PC-9 (cell line): Measurements from ENCODE around the gene DLG1. TPM values are rescaled to one million over a fixed set of nuclear protein-coding genes. Genes with fewer than 3 reads are reported as not detected.

Experiments
- BruUV-seq: library from RNA; stranded (reverse); fragments of 400-500 nt; replicated peaks from 2 replicates; lab custom pipeline; 2021; lab: Mats Ljungman, UMichigan
- CTCF ChIA-PET: fragments of 300-600 bp; sonication (Branson Sonifier 250); formaldehyde crosslinking; loops from one replicate; lab custom pipeline; 2022; ENCODE audit warnings: antibody characterized with exemption; lab: Charles Lee
- POLR2A ChIA-PET: fragments of 300-600 bp; sonication (Branson Sonifier 250); formaldehyde crosslinking; loops from one replicate; lab custom pipeline; 2022; ENCODE audit warnings: antibody characterized with exemption; ENCODE audit not compliant: unreplicated experiment; lab: Charles Lee
- DNase-seq, 2 experiments: peaks; one replicate each; pipeline versions ENCODE4 v3.0.0 to v3.0.0-alpha.2; 2015 to 2022; ENCODE audit warnings: mixed read lengths in 1 of 2
- H2AFZ ChIP-seq: fragments of 200-600 bp; sonication (generic); 2 replicates; pipeline ENCODE4 v1.8.1; 2017; ENCODE audit warnings: antibody characterized with exemption
- H3F3A ChIP-seq: fragments of 200-600 bp; sonication (generic); 2 replicates; pipeline ENCODE4 v1.8.1; 2017; ENCODE audit warnings: antibody characterized with exemption, mild to moderate bottlenecking, low read depth; ENCODE audit not compliant: insufficient read depth
- H3K27ac ChIP-seq: fragments of 200-600 bp; sonication (generic); 2 replicates; pipeline ENCODE4 v1.6.1; 2016; ENCODE audit warnings: mixed run types
- H3K27me3 ChIP-seq: fragments of 200-600 bp; sonication (generic); 2 replicates; pipeline ENCODE4 v1.6.1; 2016; ENCODE audit warnings: low read depth, mixed run types; ENCODE audit not compliant: insufficient read depth
- H3K36me3 ChIP-seq: fragments of 200-600 bp; sonication (generic); 2 replicates; pipeline ENCODE4 v1.6.1; 2016; ENCODE audit warnings: low read depth, mixed run types
- H3K4me1 ChIP-seq: fragments of 200-600 bp; sonication (generic); replicated peaks from 2 replicates; pipeline ENCODE4 v1.6.1; 2016; ENCODE audit warnings: mixed run types; ENCODE audit not compliant: insufficient read depth
- H3K4me2 ChIP-seq: fragments of 200-600 bp; sonication (generic); 2 replicates; pipeline ENCODE4 v1.6.1; 2017; ENCODE audit warnings: mixed run types
- H3K4me3 ChIP-seq: fragments of 200-600 bp; sonication (generic); 2 replicates; pipeline ENCODE4 v1.6.1; 2016; ENCODE audit warnings: mixed run types
- H3K79me2 ChIP-seq: fragments of 200-600 bp; sonication (generic); 2 replicates; pipeline ENCODE4 v1.6.1; 2017; ENCODE audit warnings: low read depth, mixed run types
- H3K9me2 ChIP-seq: fragments of 200-600 bp; sonication (generic); 2 replicates; pipeline ENCODE4 v1.8.1; 2017; ENCODE audit warnings: mild to moderate bottlenecking; ENCODE audit not compliant: insufficient read depth
- H3K9me3 ChIP-seq: fragments of 200-600 bp; sonication (generic); 2 replicates; pipeline ENCODE4 v1.8.1; 2016; ENCODE audit warnings: low read depth; ENCODE audit not compliant: insufficient read depth
- H4K20me1 ChIP-seq: fragments of 200-600 bp; sonication (generic); 2 replicates; pipeline ENCODE4 v1.8.1; 2017; ENCODE audit not compliant: insufficient read depth
- EZH2 ChIP-seq: fragments of 200-600 bp; sonication (generic); IDR thresholded peaks from 2 replicates; pipeline ENCODE4 v1.8.0; 2017; ENCODE audit warnings: antibody characterized with exemption, low read depth
- intact Hi-C: fragments of 100-400 bp; cut with micrococcal nuclease; formaldehyde crosslinking; loops from one replicate; pipeline ENCODE4 v1.10.0; 2022; ENCODE audit not compliant: unreplicated experiment
- total RNA-seq: library from RNA; stranded (reverse); gene quantifications from 2 replicates; pipeline ENCODE4 v1.2.3, GENCODE V29; 2021
- TF ChIP-seq, protein P1 (sequence below): fragments of 200-600 bp; sonication (generic); conservative IDR thresholded peaks from 2 replicates; pipeline ENCODE4 v1.6.1; 2017; ENCODE audit warnings: mixed run types, antibody characterized with exemption, mild to moderate bottlenecking, moderate library complexity

Gene DLG1
- total RNA-seq, 1 experiment from 2014 or later = 201 TPM

DNA sequence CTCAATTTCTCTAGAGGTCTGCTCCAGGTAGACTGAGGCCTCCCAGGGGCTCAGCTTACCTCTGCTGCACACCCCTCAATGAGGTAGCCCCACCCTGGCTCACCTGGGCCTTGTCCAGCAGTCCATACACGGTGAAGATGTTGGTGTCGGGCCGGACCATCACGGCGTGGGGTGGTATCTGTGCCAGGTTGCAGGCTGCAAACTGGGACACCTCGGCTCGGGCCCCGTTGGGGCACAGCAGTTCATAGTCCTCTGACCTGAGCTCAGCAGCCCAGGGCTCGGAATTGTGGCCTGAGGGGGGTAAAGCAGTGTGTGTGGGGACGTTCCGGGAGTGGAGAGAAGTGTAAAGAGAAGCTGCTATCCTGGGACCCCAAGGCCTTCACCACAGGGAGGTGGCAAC lies 292.0 kb downstream of the DLG1 start:
- DNase-seq = no peak
- Histone ChIP-seq H3K4me1 (no peaks in the 10 kb centered on the region), H3F3A (no peaks in the 10 kb centered on the region), H2AFZ (no peak overlapping the region), H3K36me3 (no peaks in the 10 kb centered on the region), H3K79me2 (no peaks in the 10 kb centered on the region), H3K4me3 (no peak overlapping the region), H3K27ac (no peak overlapping the region), H3K27me3 (no peaks in the 10 kb centered on the region), H3K9me2 (no peaks in the 10 kb centered on the region), H3K4me2 (no peak overlapping the region), H3K9me3 (no peaks in the 10 kb centered on the region), H4K20me1 (no peaks in the 10 kb centered on the region)
- ChIA-PET POLR2A (no interaction called here), CTCF (no interaction called here)
- intact Hi-C loops = no loop called here
- TF ChIP-seq, protein P1, sequence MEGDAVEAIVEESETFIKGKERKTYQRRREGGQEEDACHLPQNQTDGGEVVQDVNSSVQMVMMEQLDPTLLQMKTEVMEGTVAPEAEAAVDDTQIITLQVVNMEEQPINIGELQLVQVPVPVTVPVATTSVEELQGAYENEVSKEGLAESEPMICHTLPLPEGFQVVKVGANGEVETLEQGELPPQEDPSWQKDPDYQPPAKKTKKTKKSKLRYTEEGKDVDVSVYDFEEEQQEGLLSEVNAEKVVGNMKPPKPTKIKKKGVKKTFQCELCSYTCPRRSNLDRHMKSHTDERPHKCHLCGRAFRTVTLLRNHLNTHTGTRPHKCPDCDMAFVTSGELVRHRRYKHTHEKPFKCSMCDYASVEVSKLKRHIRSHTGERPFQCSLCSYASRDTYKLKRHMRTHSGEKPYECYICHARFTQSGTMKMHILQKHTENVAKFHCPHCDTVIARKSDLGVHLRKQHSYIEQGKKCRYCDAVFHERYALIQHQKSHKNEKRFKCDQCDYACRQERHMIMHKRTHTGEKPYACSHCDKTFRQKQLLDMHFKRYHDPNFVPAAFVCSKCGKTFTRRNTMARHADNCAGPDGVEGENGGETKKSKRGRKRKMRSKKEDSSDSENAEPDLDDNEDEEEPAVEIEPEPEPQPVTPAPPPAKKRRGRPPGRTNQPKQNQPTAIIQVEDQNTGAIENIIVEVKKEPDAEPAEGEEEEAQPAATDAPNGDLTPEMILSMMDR = no peak
- no peak for TF ChIP-seq EZH2
- BruUV-seq = no TSS peak

DNA sequence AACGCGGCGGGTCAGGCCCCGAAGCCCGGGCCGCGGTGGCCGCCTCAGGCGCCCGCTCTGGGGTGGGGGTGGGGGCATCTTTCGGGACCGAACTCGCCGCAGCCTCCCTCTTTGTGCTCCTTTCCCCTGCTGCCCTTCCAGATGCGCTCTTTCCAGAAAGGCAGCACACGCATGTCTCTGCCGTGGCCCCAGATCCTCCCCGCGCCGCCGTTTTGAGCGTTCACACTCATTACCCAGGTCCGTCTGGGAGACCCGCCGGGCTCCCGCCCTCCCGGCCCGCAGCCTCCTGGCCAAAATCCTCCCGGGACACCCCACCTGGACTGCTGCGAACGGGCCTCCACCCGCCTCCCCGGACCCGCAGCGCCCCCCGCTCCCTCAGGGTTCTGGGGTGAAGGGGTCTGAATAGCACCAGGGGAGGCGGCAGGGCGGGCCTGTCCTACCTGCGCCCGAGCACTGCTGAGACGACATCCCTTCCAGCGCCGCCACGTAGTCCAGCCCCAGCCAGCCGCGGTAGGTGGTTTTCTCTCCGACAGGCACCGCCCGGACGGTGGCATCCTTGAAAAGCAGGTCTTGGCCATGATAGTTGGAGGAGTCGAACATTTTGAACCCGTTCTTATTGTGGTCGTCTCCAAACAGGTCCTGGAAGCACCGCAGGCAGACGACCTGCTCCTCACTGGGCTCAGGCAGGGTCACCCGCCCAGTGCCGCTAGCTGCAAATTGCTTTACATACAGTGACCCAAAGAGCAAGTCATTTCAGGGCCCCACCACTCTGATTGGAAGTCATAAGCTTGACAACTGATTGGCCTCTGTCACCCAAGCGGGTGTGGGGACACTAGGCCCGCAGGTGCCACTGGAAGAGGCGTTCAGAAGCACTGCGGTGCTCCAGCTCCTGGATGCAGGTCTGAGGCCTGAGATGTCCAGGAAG lies 294.7 kb downstream of the DLG1 start:
- DNase-seq = no peak
- Histone ChIP-seq H3K9me2 (no peaks in the 10 kb centered on the region), H3F3A (no peaks in the 10 kb centered on the region), H3K4me3 (no peak overlapping the region), H3K4me2 (no peak overlapping the region; the same call in 1 of the 2 replicates), H4K20me1 (no peaks in the 10 kb centered on the region), H3K27me3 (no peaks in the 10 kb centered on the region), H3K36me3 (no peaks in the 10 kb centered on the region), H3K4me1 (no peaks in the 10 kb centered on the region), H3K79me2 (no peaks in the 10 kb centered on the region), H3K9me3 (no peaks in the 10 kb centered on the region), H2AFZ (no peak overlapping the region), H3K27ac (no peak overlapping the region)
- ChIA-PET CTCF (interaction anchor here (0.7 to 1.1 kb wide), 3 partner anchors 24 to 690 kb away, joined by 3 to 5 read pairs (median 5); no protein-coding TSS in a partner anchor), POLR2A (interaction anchor here (0.5 kb wide), 1 partner anchor 759 kb away, joined by 3 read pairs; no protein-coding TSS in a partner anchor)
- TSS peak; percentile 29 for BruUV-seq
- no peak for TF ChIP-seq EZH2
- TF ChIP-seq, protein P1 = no peak
- intact Hi-C loops = no loop called here

DNA sequence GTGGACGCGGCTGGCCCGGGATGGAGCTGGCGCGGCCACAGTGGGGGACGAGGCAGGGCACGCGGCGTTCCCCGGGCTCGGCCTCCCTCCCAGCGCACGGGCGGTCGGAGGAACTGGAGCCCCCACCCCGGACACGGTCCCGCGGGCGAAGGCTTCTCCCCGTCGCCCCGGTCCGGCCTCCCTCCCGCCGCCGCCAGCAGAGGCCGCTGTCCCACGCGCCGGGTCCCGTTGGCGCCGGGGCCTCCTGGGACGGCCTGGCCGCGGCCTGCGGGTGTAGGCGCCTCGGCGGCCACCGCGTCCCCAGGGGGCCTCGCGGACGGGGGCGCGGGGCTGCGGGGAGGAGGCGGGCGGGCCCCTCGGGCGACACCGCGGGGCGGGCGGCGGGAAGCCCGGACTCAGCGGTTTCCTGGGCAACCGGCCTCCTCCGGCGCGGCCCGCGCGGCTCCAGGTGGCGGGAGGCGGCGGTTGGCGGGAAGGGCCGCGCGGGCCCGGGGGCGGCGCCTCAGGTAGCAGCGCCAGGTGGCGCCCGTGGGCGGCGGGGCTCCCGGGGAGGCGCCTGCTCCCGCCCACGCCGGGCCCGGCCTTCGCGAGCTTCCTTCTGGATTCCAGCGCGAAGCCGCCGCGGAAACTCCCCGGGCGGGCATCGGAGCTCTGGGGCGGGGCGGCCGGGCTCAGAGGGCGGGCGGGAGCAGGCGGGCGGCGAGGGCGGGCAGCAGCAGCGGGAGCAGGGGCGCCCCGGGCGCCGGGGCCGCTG lies 295.5 kb downstream of the DLG1 start:
- peak in 1 of 2 experiments; percentile 68 for DNase-seq
- no peak overlapping the region for H3K27ac ChIP-seq
- intact Hi-C loops = no loop called here

More for the DNA sequence above, 295.5 kb downstream of the DLG1 start:
- Histone ChIP-seq H4K20me1 (no peaks in the 10 kb centered on the region), H3K79me2 (no peaks in the 10 kb centered on the region), H3K9me2 (no peaks in the 10 kb centered on the region), H3K4me2 (no peak overlapping the region), H3K4me1 (no peaks in the 10 kb centered on the region), H3K4me3 (no peak overlapping the region), H3K27me3 (no peaks in the 10 kb centered on the region), H3K9me3 (no peaks in the 10 kb centered on the region), H3F3A (no peaks in the 10 kb centered on the region), H3K36me3 (no peaks in the 10 kb centered on the region), H2AFZ (no peak overlapping the region)
- TF ChIP-seq EZH2 = no peak
- TF ChIP-seq, protein P1 = no peak
- ChIA-PET POLR2A (interaction anchor here (0.6 kb wide), 1 partner anchor 585 kb away, joined by 10 read pairs; no protein-coding TSS in a partner anchor), CTCF (interaction anchor here (0.7 to 1.1 kb wide), 3 partner anchors 25 to 691 kb away, joined by 3 to 5 read pairs (median 5); no protein-coding TSS in a partner anchor)
- BruUV-seq = no TSS peak
